CD14-positive monocyte (primary cell): ENCODE measurements around the gene TBC1D26. TPM values are rescaled to one million over a fixed set of nuclear protein-coding genes. Genes with fewer than 3 reads are reported as not detected.

Experiments
- polyA plus RNA-seq, 3 donors: library from polyadenylated mRNA; depleted of rRNA in 1 of 3; unstranded in 2 of 3; stranded (reverse) in 1 of 3; fragments of 300-500 nt in 2 of 3; fragments of >200 nt in 1 of 3; fragmentation: Illumina TruSeq in 2 of 3; gene quantifications; 1 replicate in 2 of 3; 2 replicates in 1 of 3; pipeline ENCODE4 v1.2.3, GENCODE V29; 2012 to 2021
- small RNA-seq: library from RNA; depleted of rRNA; stranded (forward); fragments of <200 nt; gene quantifications from one replicate; pipeline ENCODE3, GENCODE V24; 2012; ENCODE audit warnings: low read depth; ENCODE audit not compliant: insufficient read length

TBC1D26 gene
- polyA plus RNA-seq, 3 donors: 0.03 TPM; not detected in 2

Small RNAs within 50 kb of the gene (small RNA-seq; reads per million reads assigned to genes)
- gene AC015922.1 (not detected), gene RNA5SP436 (not detected)

Other genes starting within 250 kb of the TBC1D26 start
- gene TVP23C, start 168.8 kb upstream of the TBC1D26 start, polyA plus RNA-seq: 1 to 10 TPM in 2 of 3 donors, under 1 TPM in 1; 0.88 to 3.3 (median 1.4) TPM
- gene FBXW10B, start 112.6 kb upstream of the TBC1D26 start, polyA plus RNA-seq: under 1 TPM in 1 of 3 donors, not detected in 2; 0.09 TPM
- 1 to 10 TPM; 2.9 to 6.3 (median 4.6) TPM for gene TRIM16, start 48.0 kb upstream of the TBC1D26 start, polyA plus RNA-seq
- gene ZNF286A, start 32.5 kb upstream of the TBC1D26 start, polyA plus RNA-seq: 1 to 10 TPM; 2.3 to 3.2 (median 2.9) TPM
- 1 to 10 TPM; 2.0 to 6.4 (median 4.4) TPM for gene ADORA2B, start 212.8 kb downstream of the TBC1D26 start, polyA plus RNA-seq